HepG2 (cell line): ENCODE data around the gene SPAG7. TPM values are rescaled to one million over a fixed set of nuclear protein-coding genes. Genes with fewer than 3 reads are reported as not detected.
A peak's percentile ranks its signal among the peaks of the same experiment; 100 is the strongest.

Experiments
- ATF2 ChIP-seq: sonication (generic); formaldehyde crosslinking; IDR thresholded peaks from 2 replicates; pipeline ENCODE4 v1.4.0; 2020; ENCODE audit warnings: missing genetic modification reagents
- BRF2 ChIP-seq: sonication (generic); formaldehyde crosslinking; IDR thresholded peaks from 2 replicates; pipeline ENCODE4 v1.8.1; 2022; ENCODE audit warnings: mild to moderate bottlenecking, missing genetic modification reagents
- CEBPG ChIP-seq: IDR thresholded peaks from 2 replicates; pipeline ENCODE4 v1.6.1; 2016
- ETV5 ChIP-seq: IDR thresholded peaks from 2 replicates; pipeline ENCODE4 v1.6.1; 2018; ENCODE audit warnings: missing biosample characterization, missing genetic modification reagents, inconsistent platforms, borderline replicate concordance
- HCFC1 ChIP-seq: fragments of 150-350 bp; IDR thresholded peaks from 2 replicates; pipeline ENCODE4 v1.6.1; 2014; ENCODE audit warnings: low read depth, low read length
- HOXA7 ChIP-seq: sonication (generic); formaldehyde crosslinking; IDR thresholded peaks from 2 replicates; pipeline ENCODE4 v1.8.1; 2022; ENCODE audit warnings: mild to moderate bottlenecking, missing genetic modification reagents, moderate library complexity
- IKZF5 ChIP-seq: IDR thresholded peaks from 2 replicates; pipeline ENCODE4 v1.6.1; 2018; ENCODE audit warnings: missing genetic modification reagents, mild to moderate bottlenecking, missing compliant biosample characterization
- KLF6 ChIP-seq: IDR thresholded peaks from 2 replicates; pipeline ENCODE4 v1.8.0; 2016; ENCODE audit warnings: missing biosample characterization, missing genetic modification reagents
- MAFF ChIP-seq: IDR thresholded peaks from 2 replicates; pipeline ENCODE4 v1.6.1; 2011; ENCODE audit warnings: low read depth, low read length, improper control_type of control experiment
- MXD3 ChIP-seq: IDR thresholded peaks from 2 replicates; pipeline ENCODE4 v1.6.1; 2016; ENCODE audit warnings: mild to moderate bottlenecking, missing biosample characterization, missing genetic modification reagents
- MYPOP ChIP-seq: sonication (generic); formaldehyde crosslinking; IDR thresholded peaks from 2 replicates; pipeline ENCODE4 v1.8.1; 2023; ENCODE audit warnings: mild to moderate bottlenecking, moderate library complexity, missing genetic modification reagents
- NR1H2 ChIP-seq: sonication (generic); formaldehyde crosslinking; IDR thresholded peaks from 2 replicates; pipeline ENCODE4 v1.8.1; 2022; ENCODE audit warnings: low read depth, missing genetic modification reagents, borderline replicate concordance
- PHF20 ChIP-seq: sonication (generic); formaldehyde crosslinking; IDR thresholded peaks from 2 replicates; pipeline ENCODE4 v1.5.0; 2020; ENCODE audit warnings: mild to moderate bottlenecking, missing genetic modification reagents
- RFX1 ChIP-seq: fragments of 450-650 bp; IDR thresholded peaks from 2 replicates; pipeline ENCODE4 v1.6.1; 2017
- SALL1 ChIP-seq: sonication (generic); formaldehyde crosslinking; IDR thresholded peaks from 2 replicates; pipeline ENCODE4 v1.8.0; 2022; ENCODE audit warnings: mild to moderate bottlenecking, missing genetic modification reagents
- SIX4 ChIP-seq: sonication (generic); formaldehyde crosslinking; IDR thresholded peaks from 2 replicates; pipeline ENCODE4 v1.4.0; 2020; ENCODE audit warnings: missing genetic modification reagents
- TARDBP ChIP-seq: sonication (generic); formaldehyde crosslinking; IDR thresholded peaks from 2 replicates; pipeline ENCODE4 v1.8.0; 2022; ENCODE audit warnings: mild to moderate bottlenecking, missing genetic modification reagents
- ZGPAT ChIP-seq: IDR thresholded peaks from 2 replicates; pipeline ENCODE4 v1.6.1; 2016; ENCODE audit warnings: mild to moderate bottlenecking
- ZNF3 ChIP-seq: IDR thresholded peaks from 2 replicates; pipeline ENCODE4 v1.7.0; 2017; ENCODE audit warnings: inconsistent platforms
- ZNF737 ChIP-seq: sonication (generic); formaldehyde crosslinking; IDR thresholded peaks from 2 replicates; pipeline ENCODE4 v1.5.0; 2020; ENCODE audit warnings: missing genetic modification reagents, mild to moderate bottlenecking, borderline replicate concordance
- ZNF749 ChIP-seq: sonication (generic); formaldehyde crosslinking; IDR thresholded peaks from 2 replicates; pipeline ENCODE4 v1.8.0; 2022; ENCODE audit warnings: mild to moderate bottlenecking, missing genetic modification reagents, moderate library complexity, borderline replicate concordance
- ZNF766 ChIP-seq: sonication (generic); formaldehyde crosslinking; IDR thresholded peaks from 2 replicates; pipeline ENCODE4 v1.5.0; 2020; ENCODE audit warnings: missing genetic modification reagents, borderline replicate concordance
- ZNF780A ChIP-seq: sonication (generic); formaldehyde crosslinking; IDR thresholded peaks from 2 replicates; pipeline ENCODE4 v1.8.0; 2022; ENCODE audit warnings: mild to moderate bottlenecking, missing genetic modification reagents, moderate library complexity
- ZNF879 ChIP-seq: sonication (generic); formaldehyde crosslinking; IDR thresholded peaks from 2 replicates; pipeline ENCODE4 v1.8.1; 2023; ENCODE audit warnings: missing genetic modification reagents
- polyA plus RNA-seq, 8 experiments: library from polyadenylated mRNA; depleted of rRNA in 3 of 8; stranded (reverse) in 7 of 8; unstranded in 1 of 8; fragments of >200 nt; fragmentation: Illumina TruSeq in 4 of 8; extraction: Trizol in 4 of 8; gene quantifications; 2 replicates each; pipeline versions ENCODE4 v1.2.1 to v1.2.3, GENCODE V29; 2011 to 2016; ENCODE audit warnings: low read depth in 4 of 8, missing spikeins in 1 of 8, mixed read lengths in 1 of 8; ENCODE audit not compliant: insufficient read depth in 1 of 8
- total RNA-seq, 5 experiments: library from RNA; depleted of rRNA; stranded (reverse); fragments of >200 nt; fragmentation: Illumina TruSeq; extraction: Trizol; gene quantifications; 2 replicates each; pipeline ENCODE4 v1.2.3, GENCODE V29; 2016; ENCODE audit warnings: low read depth in 1 of 5

The SPAG7 gene
- total and polyA plus RNA-seq, 2 of the 13 experiments (the other 11 are each of a cell fraction or from before 2014, with no cell fraction given) = 51.0 to 59.0 TPM

GRCh38 chr17:4920351-4921048, 47.1 kb downstream of the SPAG7 start (continued):
- TF ChIP-seq ZGPAT (CRISPR knock-in tag) (peak; percentile 39; the same call in 1 of the 2 replicates), ZNF766 (CRISPR knock-in tag) (0 out of 2 replicates have a peak, but pooled peaks have one; percentile 34), ZNF3 (CRISPR knock-in tag) (no peak; the same call in 1 of the 2 replicates), KLF6 (CRISPR knock-in tag) (no peak), MXD3 (CRISPR knock-in tag) (no peak), MAFF (no peak), PHF20 (CRISPR knock-in tag) (no peak), BRF2 (no peak), ATF2 (CRISPR knock-in tag) (no peak), ZNF879 (CRISPR knock-in tag) (no peak), HCFC1 (no peak), ETV5 (CRISPR knock-in tag) (0 out of 2 replicates have a peak, but pooled peaks have one; percentile 10), TARDBP (CRISPR knock-in tag) (0 out of 2 replicates have a peak, but pooled peaks have one; percentile 32), IKZF5 (CRISPR knock-in tag) (0 out of 2 replicates have a peak, but pooled peaks have one; percentile 23), ZNF749 (CRISPR knock-in tag) (no peak), ZNF737 (CRISPR knock-in tag) (no peak), NR1H2 (CRISPR knock-in tag) (no peak), CEBPG (CRISPR knock-in tag) (peak; percentile 91), SALL1 (peak; percentile 36; the same call in 1 of the 2 replicates), MYPOP (CRISPR knock-in tag) (no peak), SIX4 (no peak), RFX1 (no peak), ZNF780A (no peak), HOXA7 (CRISPR knock-in tag) (no peak)
